ENCODE measurements around the gene CX3CR1.

The CX3CR1 gene

DNA sequence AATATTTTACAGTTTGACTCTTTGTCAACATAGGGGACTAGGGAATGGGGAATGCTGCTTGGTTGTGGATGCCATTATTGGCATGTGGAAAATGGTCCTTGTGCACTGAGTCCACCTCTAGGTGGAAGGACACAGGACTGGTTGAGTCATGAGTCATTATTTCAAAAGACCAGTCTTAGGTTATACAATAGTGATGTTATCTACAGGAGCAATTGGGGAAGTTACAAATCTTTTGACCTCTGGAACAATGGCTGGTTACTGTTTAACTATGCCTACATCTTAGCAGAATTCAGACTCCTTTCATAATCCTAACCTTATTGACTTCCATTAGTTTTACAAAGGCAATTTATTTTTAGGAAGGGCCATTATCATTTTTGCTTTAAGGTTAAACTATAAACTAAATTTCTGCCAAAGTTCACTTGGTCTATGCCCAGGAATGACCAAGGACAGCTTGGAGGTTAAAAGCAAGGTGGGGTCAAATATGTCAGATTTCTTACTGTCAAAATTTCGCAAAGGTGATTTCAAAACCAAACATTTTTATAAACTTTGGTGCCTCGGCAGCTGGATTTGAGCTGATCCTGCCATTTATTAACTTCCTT lies 37.8 kb upstream of the CX3CR1 start:
- Histone ChIP-seq H3K4me1 (ENCODE audit: control insufficient read depth, insufficient read depth, low read length) (no peaks in the 10 kb centered on the region), H3K36me3 (ENCODE audit: control insufficient read depth in 2 of 2, insufficient read depth in 1 of 2, low read length in 2 of 2) (no peaks in the 10 kb centered on the region), H3K4me3 (ENCODE audit: low read depth, low read length) (no peak overlapping the region), H3K9me3 (ENCODE audit: control insufficient read depth, insufficient read depth, low read depth, low read length) (no peaks in the 10 kb centered on the region), H3K27ac (ENCODE audit: extremely low read depth, low read depth, low read length) (no peak overlapping the region)
- TF ChIP-seq ZNF555 (tag by site-specific recombination; conservative IDR thresholded peaks at IDR 0.05) (no peak), ZNF701 (tag by site-specific recombination; IDR thresholded peaks at IDR 0.05) (no peak), ZNF266 (tag by site-specific recombination; IDR thresholded peaks at IDR 0.05; ENCODE audit: low read depth) (no peak), ZBTB44 (tag by site-specific recombination; IDR thresholded peaks at IDR 0.05) (no peak), YY2 (tag by site-specific recombination; IDR thresholded peaks at IDR 0.05) (no peak), ZNF561 (tag by site-specific recombination; IDR thresholded peaks at IDR 0.05; ENCODE audit: borderline replicate concordance) (no peak), ZNF76 (tag by site-specific recombination; IDR thresholded peaks at IDR 0.05; ENCODE audit: borderline replicate concordance, low read depth) (no peak), ZNF37A (tag by site-specific recombination; IDR thresholded peaks at IDR 0.05) (no peak), ZNF518A (tag by site-specific recombination; conservative IDR thresholded peaks at IDR 0.05; ENCODE audit: low read depth) (no peak), ZNF48 (tag by site-specific recombination; IDR thresholded peaks at IDR 0.05) (no peak), ZBTB6 (tag by site-specific recombination; IDR thresholded peaks at IDR 0.05) (no peak), OVOL3 (tag by site-specific recombination; IDR thresholded peaks at IDR 0.05) (no peak), TRIM28 (IDR thresholded peaks at IDR 0.05; ENCODE audit: borderline replicate concordance, low read length) (no peak), MZF1 (tag by site-specific recombination; IDR thresholded peaks at IDR 0.05; ENCODE audit: borderline replicate concordance) (no peak), ZNF843 (tag by site-specific recombination; IDR thresholded peaks at IDR 0.05) (no peak), ZBTB26 (tag by site-specific recombination; optimal IDR thresholded peaks at IDR 0.05) (no peak), ZNF354C (tag by site-specific recombination; IDR thresholded peaks at IDR 0.05; ENCODE audit: borderline replicate concordance, low read depth) (no peak), ZNF654 (tag by site-specific recombination; IDR thresholded peaks at IDR 0.05; ENCODE audit: low read depth) (no peak)
- TF ChIP-seq, protein P1, sequence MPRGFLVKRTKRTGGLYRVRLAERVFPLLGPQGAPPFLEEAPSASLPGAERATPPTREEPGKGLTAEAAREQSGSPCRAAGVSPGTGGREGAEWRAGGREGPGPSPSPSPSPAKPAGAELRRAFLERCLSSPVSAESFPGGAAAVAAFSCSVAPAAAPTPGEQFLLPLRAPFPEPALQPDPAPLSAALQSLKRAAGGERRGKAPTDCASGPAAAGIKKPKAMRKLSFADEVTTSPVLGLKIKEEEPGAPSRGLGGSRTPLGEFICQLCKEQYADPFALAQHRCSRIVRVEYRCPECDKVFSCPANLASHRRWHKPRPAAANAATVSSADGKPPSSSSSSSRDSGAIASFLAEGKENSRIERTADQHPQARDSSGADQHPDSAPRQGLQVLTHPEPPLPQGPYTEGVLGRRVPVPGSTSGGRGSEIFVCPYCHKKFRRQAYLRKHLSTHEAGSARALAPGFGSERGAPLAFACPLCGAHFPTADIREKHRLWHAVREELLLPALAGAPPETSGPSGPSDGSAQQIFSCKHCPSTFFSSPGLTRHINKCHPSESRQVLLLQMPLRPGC (tag by site-specific recombination; IDR thresholded peaks at IDR 0.05) = no peak
- TF ChIP-seq, protein P2, sequence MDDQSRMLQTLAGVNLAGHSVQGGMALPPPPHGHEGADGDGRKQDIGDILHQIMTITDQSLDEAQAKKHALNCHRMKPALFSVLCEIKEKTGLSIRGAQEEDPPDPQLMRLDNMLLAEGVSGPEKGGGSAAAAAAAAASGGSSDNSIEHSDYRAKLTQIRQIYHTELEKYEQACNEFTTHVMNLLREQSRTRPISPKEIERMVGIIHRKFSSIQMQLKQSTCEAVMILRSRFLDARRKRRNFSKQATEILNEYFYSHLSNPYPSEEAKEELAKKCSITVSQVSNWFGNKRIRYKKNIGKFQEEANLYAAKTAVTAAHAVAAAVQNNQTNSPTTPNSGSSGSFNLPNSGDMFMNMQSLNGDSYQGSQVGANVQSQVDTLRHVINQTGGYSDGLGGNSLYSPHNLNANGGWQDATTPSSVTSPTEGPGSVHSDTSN (CRISPR knock-in tag; IDR thresholded peaks at IDR 0.05) = no peak
- CTCF ChIA-PET = interaction anchor here (1.9 kb wide), 1 partner anchor 26 kb away, joined by 7 read pairs; no protein-coding TSS in a partner anchor
- POLR2A ChIA-PET = no interaction called here
